Measurements from ENCODE around the gene ID4. TPM values are rescaled to one million over a fixed set of nuclear protein-coding genes. Genes with fewer than 3 reads are reported as not detected.
A peak's percentile ranks its signal among the peaks of the same experiment; 100 is the strongest.

ID4 gene
- polyA plus RNA-seq, 2 donors = 23.5 to 24.8 TPM

DNA sequence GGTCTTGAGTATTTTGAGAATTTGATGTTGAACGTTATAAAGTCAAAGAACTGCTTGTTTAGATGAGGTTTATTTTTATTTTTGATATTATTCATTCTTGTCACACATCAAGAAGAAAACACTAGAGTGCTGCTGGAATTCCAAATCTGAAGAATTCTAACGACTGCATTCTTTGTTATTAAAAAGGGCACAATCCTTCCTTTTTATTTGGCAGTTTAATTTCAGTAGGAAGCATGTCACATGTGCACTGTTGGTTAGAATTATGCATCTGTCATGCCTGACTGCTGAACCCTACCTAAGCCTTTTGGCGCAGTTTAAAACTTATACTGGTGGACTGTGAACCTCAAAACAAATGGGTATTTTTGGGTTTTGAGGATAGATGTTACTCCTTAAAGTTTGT lies 4.0 kb downstream of the ID4 start:
- H3K4me3 ChIP-seq (ENCODE audit: low read depth in 1 of 2, low read length in 2 of 2) = no peak overlapping the region
- no peaks in the 10 kb centered on the region for H3K9me3 ChIP-seq (ENCODE audit: control insufficient read depth in 2 of 2, insufficient read depth in 1 of 2, low read depth in 1 of 2, low read length in 1 of 2)
- H3K36me3 ChIP-seq (ENCODE audit: control insufficient read depth in 2 of 2, insufficient read depth in 2 of 2, low read length in 1 of 2) = no peaks in the 10 kb centered on the region
- H3K27ac ChIP-seq (ENCODE audit: low read depth in 2 of 2, low read length in 1 of 2) = no peak overlapping the region
- 32 to 39% methylated on average over 3 of the region's 3 CpGs for WGBS, 2 donors
- no peaks in the 10 kb centered on the region for H3K4me1 ChIP-seq (ENCODE audit: control insufficient read depth in 2 of 2, insufficient read depth in 2 of 2, low read length in 1 of 2)
- no peaks in the 10 kb centered on the region for H3K27me3 ChIP-seq (ENCODE audit: control insufficient read depth in 1 of 2, insufficient read depth in 2 of 2, low read length in 2 of 2)

DNA sequence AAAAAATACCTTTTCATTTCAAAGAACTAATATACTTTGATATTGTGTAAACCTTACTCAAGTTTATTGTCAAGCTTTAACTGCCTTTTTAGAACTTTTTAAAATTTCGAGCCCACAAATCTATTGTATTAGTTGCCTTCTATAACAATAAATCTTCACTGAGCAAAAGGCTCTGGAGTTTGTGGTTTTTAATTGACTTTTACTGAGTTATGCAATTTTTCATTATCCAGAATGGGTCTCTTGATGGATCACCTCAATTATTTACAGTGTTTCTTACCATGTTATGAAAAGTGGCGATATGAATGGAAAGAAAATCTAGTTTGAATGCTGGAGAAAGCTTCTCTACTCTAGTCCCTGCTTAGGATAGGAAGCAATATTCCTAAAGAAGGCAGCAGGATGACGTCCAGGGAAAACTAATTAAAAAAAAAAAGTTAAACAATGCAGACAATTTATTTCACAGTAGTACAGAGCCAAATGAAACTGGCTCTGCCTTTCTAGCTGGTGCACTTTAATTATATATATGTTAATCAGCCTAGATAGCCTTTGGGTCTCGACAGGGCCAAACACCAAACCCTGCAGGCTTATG lies 5.0 kb downstream of the ID4 start:
- Histone ChIP-seq H3K4me3 (ENCODE audit: low read depth in 1 of 2, low read length in 2 of 2) (no peak overlapping the region), H3K27ac (ENCODE audit: low read depth in 2 of 2, low read length in 1 of 2) (no peak overlapping the region), H3K27me3 (ENCODE audit: control insufficient read depth in 1 of 2, insufficient read depth in 2 of 2, low read length in 2 of 2) (no peaks in the 10 kb centered on the region), H3K36me3 (ENCODE audit: control insufficient read depth in 2 of 2, insufficient read depth in 2 of 2, low read length in 1 of 2) (no peaks in the 10 kb centered on the region), H3K4me1 (ENCODE audit: control insufficient read depth in 2 of 2, insufficient read depth in 2 of 2, low read length in 1 of 2) (no peaks in the 10 kb centered on the region), H3K9me3 (ENCODE audit: control insufficient read depth in 2 of 2, insufficient read depth in 1 of 2, low read depth in 1 of 2, low read length in 1 of 2) (no peaks in the 10 kb centered on the region)
- 21 to 37% methylated on average over 4 of the region's 4 CpGs for WGBS, 2 donors

DNA sequence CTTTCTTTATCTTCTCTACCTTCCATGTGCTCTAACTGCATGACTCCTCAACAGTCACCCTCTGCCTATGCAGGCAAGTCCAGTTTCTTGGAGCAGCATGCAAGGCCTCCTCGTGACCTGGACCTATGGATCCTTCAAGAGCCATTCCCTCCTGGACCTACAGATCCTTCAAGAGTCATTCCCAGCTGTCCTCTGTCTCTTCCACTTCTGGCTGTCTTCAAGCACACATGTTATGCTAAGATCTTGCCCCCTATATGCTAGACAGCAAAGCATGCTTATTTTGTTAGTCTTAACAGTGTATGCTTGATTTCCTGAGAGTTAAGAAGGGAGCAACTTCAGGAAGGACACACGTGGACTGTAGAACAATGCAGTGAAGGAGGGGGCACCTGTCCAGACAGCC lies 7.5 kb downstream of the ID4 start:
- no peaks in the 10 kb centered on the region for H3K27me3 ChIP-seq (ENCODE audit: control insufficient read depth in 1 of 2, insufficient read depth in 2 of 2, low read length in 2 of 2)
- H3K4me1 ChIP-seq (ENCODE audit: control insufficient read depth in 2 of 2, insufficient read depth in 2 of 2, low read length in 1 of 2) = no peaks in the 10 kb centered on the region
- H3K4me3 ChIP-seq (ENCODE audit: low read depth in 1 of 2, low read length in 2 of 2) = no peak overlapping the region
- 80 to 81% methylated on average over 2 of the region's 2 CpGs for WGBS, 2 donors
- H3K9me3 ChIP-seq (ENCODE audit: control insufficient read depth in 2 of 2, insufficient read depth in 1 of 2, low read depth in 1 of 2, low read length in 1 of 2) = no peaks in the 10 kb centered on the region
- no peaks in the 10 kb centered on the region for H3K36me3 ChIP-seq (ENCODE audit: control insufficient read depth in 2 of 2, insufficient read depth in 2 of 2, low read length in 1 of 2)
- no peak overlapping the region for H3K27ac ChIP-seq (ENCODE audit: low read depth in 2 of 2, low read length in 1 of 2)

DNA sequence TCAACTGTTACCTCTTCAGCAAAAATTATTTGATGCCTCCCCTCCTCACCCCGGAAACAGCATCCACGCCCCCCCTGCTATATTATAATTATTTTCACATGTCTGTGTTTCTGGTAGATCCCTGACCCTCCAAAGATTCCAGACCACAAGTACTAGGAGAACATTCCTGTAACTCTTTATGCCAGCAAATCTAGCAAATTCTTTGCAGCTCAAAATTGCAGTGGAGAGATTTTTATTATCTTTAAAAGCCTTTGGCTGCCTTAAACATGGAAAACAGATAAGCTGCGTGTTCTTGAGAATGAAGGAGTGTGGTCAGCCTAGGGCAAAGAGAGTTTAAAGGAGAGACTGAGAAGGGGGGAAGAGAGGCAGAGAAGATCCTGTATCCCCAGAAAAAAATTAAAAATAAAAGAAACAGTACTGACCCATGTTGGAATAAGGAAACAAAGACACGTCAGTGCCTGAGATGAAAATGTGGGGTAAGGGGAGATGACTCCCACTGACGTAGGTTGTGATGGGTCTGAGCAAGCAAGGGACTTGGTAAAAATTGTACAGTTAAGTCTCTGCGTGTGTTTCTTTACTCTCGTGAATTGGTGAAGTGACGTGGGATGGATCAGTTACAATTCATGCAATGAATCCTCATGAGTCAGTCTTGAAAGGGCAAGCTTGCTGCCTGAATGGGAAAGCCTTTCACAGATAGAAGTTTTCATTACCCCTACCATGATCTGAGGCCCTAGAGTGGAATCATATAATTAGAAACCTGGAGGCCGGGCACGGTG lies 8.3 kb downstream of the ID4 start:
- no peaks in the 10 kb centered on the region for H3K27me3 ChIP-seq (ENCODE audit: control insufficient read depth in 1 of 2, insufficient read depth in 2 of 2, low read length in 2 of 2)
- H3K4me1 ChIP-seq (ENCODE audit: control insufficient read depth in 2 of 2, insufficient read depth in 2 of 2, low read length in 1 of 2) = no peaks in the 10 kb centered on the region
- no peak overlapping the region for H3K4me3 ChIP-seq (ENCODE audit: low read depth in 1 of 2, low read length in 2 of 2)
- H3K36me3 ChIP-seq (ENCODE audit: control insufficient read depth in 2 of 2, insufficient read depth in 2 of 2, low read length in 1 of 2) = no peaks in the 10 kb centered on the region
- no peak overlapping the region for H3K27ac ChIP-seq (ENCODE audit: low read depth in 2 of 2, low read length in 1 of 2)
- H3K9me3 ChIP-seq (ENCODE audit: control insufficient read depth in 2 of 2, insufficient read depth in 1 of 2, low read depth in 1 of 2, low read length in 1 of 2) = no peaks in the 10 kb centered on the region
- 87 to 88% methylated on average over 10 of the region's 10 CpGs for WGBS, 2 donors

DNA sequence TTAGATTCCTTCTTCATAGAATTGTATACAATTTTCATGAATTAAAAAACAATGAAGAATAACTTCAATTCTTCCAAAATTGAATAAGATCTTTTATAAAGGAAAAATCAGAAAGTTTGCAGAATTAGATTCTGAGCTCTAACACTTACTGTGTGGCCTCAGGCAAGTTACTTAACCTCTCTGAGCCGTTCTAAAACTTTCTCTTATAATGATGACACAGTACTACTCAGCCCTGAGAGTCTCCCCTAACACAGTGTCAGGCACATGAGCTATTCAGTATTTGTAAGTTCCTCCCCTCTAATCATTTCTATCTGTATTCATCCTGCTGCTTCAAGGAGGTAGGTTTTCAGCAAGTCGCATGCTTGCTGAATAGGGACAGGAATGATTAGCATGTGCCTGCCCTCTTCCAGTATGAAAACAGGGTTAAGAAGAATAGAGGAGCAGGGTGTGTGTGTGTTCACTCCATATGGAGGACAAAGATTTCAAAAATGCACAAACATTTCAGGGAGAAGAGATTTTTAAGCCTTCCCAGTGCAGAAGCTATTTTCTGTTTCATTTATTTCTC lies 11.4 kb downstream of the ID4 start:
- Histone ChIP-seq H3K4me1 (ENCODE audit: control insufficient read depth in 2 of 2, insufficient read depth in 2 of 2, low read length in 1 of 2) (peaks cover 0 to 2% of the 10 kb centered on the region in 2 donors), H3K27me3 (ENCODE audit: control insufficient read depth in 1 of 2, insufficient read depth in 2 of 2, low read length in 2 of 2) (no peaks in the 10 kb centered on the region), H3K9me3 (ENCODE audit: control insufficient read depth in 2 of 2, insufficient read depth in 1 of 2, low read depth in 1 of 2, low read length in 1 of 2) (no peaks in the 10 kb centered on the region), H3K36me3 (ENCODE audit: control insufficient read depth in 2 of 2, insufficient read depth in 2 of 2, low read length in 1 of 2) (no peaks in the 10 kb centered on the region), H3K4me3 (ENCODE audit: low read depth in 1 of 2, low read length in 2 of 2) (no peak overlapping the region), H3K27ac (ENCODE audit: low read depth in 2 of 2, low read length in 1 of 2) (no peak overlapping the region)
- WGBS, 2 donors = 76 to 77% methylated on average over 2 of the region's 2 CpGs

DNA sequence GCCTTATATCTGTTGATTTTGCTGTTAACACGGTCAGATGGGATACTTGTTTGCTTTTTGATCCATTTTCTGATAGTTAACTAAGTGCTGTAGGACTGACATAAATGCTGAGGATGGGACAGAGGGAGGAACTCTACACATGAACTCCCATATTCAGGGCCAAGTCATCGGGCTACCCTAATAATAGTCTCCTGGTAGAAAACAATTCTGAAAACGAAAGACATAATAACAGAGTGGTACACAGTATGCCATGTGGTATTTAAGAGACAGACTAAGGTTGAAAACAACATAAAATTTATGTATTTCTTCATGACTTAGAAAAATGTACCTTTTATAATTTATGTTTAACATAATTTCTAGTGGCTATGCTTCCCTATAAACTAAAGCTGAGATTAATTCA lies 12.0 kb downstream of the ID4 start:
- peaks cover 0 to 2% of the 10 kb centered on the region in 2 donors for H3K4me1 ChIP-seq (ENCODE audit: control insufficient read depth in 2 of 2, insufficient read depth in 2 of 2, low read length in 1 of 2)
- no peaks in the 10 kb centered on the region for H3K36me3 ChIP-seq (ENCODE audit: control insufficient read depth in 2 of 2, insufficient read depth in 2 of 2, low read length in 1 of 2)
- no peak overlapping the region for H3K4me3 ChIP-seq (ENCODE audit: low read depth in 1 of 2, low read length in 2 of 2)
- H3K27ac ChIP-seq (ENCODE audit: low read depth in 2 of 2, low read length in 1 of 2) = peak overlapping the region in 1 of 2 donors; percentile 41
- no peaks in the 10 kb centered on the region for H3K9me3 ChIP-seq (ENCODE audit: control insufficient read depth in 2 of 2, insufficient read depth in 1 of 2, low read depth in 1 of 2, low read length in 1 of 2)
- 61 to 66% methylated on average over 3 of the region's 3 CpGs for WGBS, 2 donors
- H3K27me3 ChIP-seq (ENCODE audit: control insufficient read depth in 1 of 2, insufficient read depth in 2 of 2, low read length in 2 of 2) = no peaks in the 10 kb centered on the region

DNA sequence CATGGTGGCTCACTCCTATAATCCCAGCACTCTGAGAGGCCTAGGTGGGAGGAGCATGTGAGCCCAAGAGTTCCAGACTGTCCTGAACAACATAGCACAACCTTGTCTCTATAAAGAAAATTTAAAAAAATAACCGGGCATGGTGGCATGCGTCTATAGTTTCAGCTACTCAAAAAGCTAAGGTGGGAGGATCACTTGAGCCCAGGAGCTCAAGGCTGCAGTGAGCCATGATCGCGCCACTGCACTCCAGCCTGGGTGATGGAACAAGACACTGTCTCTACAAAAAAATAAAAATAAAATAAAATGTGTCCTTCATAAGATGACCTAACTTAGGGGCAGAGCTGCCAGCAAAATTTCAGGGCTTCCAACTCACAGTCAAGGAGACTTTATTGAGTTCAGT lies 12.6 kb downstream of the ID4 start:
- Histone ChIP-seq H3K9me3 (ENCODE audit: control insufficient read depth in 2 of 2, insufficient read depth in 1 of 2, low read depth in 1 of 2, low read length in 1 of 2) (no peaks in the 10 kb centered on the region), H3K36me3 (ENCODE audit: control insufficient read depth in 2 of 2, insufficient read depth in 2 of 2, low read length in 1 of 2) (no peaks in the 10 kb centered on the region), H3K27ac (ENCODE audit: low read depth in 2 of 2, low read length in 1 of 2) (no peak overlapping the region), H3K4me3 (ENCODE audit: low read depth in 1 of 2, low read length in 2 of 2) (no peak overlapping the region), H3K4me1 (ENCODE audit: control insufficient read depth in 2 of 2, insufficient read depth in 2 of 2, low read length in 1 of 2) (peaks cover 0 to 2% of the 10 kb centered on the region in 2 donors), H3K27me3 (ENCODE audit: control insufficient read depth in 1 of 2, insufficient read depth in 2 of 2, low read length in 2 of 2) (no peaks in the 10 kb centered on the region)
- 87 to 91% methylated on average over 4 of the region's 4 CpGs for WGBS, 2 donors

DNA sequence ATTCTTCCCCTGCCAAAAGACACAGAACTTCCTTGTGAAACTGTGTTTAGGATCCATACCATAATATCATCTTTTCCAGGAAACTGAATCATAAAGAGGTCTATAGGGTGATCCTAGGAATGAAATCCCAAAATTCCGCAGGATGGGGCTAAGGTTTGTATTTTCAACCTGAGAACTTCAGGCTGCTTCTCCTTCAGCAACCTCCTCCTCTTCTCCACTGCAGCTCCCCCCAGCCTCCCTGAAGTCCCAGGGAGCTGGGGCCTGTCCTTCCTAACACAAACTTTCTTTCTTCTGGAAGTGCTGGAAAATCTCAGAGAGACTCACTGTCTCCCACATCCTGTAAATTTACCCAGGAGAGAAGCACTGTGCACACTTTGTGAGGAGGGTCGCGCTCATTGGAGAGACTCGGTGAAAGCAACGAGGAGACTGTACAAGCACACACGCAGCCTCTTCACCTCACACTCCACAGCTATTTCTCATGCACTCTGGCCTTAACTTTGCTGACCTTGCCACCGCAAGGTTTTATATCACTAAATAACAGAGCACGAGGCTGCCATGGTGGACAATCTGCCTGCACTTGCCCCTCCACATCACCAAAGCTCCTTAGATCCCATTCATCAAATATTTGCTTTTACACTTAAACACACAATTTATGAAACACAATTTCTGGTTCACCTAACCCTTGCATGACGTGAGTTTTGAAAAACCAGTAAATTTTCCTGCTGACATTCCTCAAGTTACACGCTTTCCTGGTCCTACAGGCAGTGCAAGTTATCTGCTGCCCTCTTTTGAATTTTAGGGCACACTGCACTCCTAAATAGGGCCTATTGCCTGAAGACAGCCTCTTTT lies 14.3 kb downstream of the ID4 start:
- no peaks in the 10 kb centered on the region for H3K36me3 ChIP-seq (ENCODE audit: control insufficient read depth in 2 of 2, insufficient read depth in 2 of 2, low read length in 1 of 2)
- H3K27ac ChIP-seq (ENCODE audit: low read depth in 2 of 2, low read length in 1 of 2) = peak overlapping the region; percentile 12 to 64
- 34 to 36% methylated on average over 10 of the region's 10 CpGs for WGBS, 2 donors
- H3K9me3 ChIP-seq (ENCODE audit: control insufficient read depth in 2 of 2, insufficient read depth in 1 of 2, low read depth in 1 of 2, low read length in 1 of 2) = no peaks in the 10 kb centered on the region
- no peaks in the 10 kb centered on the region for H3K27me3 ChIP-seq (ENCODE audit: control insufficient read depth in 1 of 2, insufficient read depth in 2 of 2, low read length in 2 of 2)
- H3K4me3 ChIP-seq (ENCODE audit: low read depth in 1 of 2, low read length in 2 of 2) = no peak overlapping the region
- H3K4me1 ChIP-seq (ENCODE audit: control insufficient read depth in 2 of 2, insufficient read depth in 2 of 2, low read length in 1 of 2) = peaks cover 0 to 2% of the 10 kb centered on the region in 2 donors

DNA sequence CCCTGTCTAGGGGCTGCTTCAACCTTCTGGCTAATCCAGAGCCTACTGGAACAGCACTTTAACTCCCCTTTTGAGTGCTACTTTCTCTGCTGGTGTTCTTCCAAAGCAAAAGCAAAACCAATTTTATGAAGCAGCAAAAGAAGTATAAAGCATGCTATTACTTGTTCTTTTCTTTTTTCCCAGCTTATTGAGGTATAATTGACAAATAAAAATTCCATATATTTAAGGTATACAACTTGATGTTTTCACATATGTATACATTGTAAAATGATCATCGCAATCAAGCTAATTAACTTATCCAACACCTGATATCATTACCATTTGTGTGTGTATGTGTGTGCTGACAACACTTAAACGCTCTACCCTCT lies 14.9 kb downstream of the ID4 start:
- no peak overlapping the region for H3K4me3 ChIP-seq (ENCODE audit: low read depth in 1 of 2, low read length in 2 of 2)
- no peaks in the 10 kb centered on the region for H3K36me3 ChIP-seq (ENCODE audit: control insufficient read depth in 2 of 2, insufficient read depth in 2 of 2, low read length in 1 of 2)
- H3K4me1 ChIP-seq (ENCODE audit: control insufficient read depth in 2 of 2, insufficient read depth in 2 of 2, low read length in 1 of 2) = peaks cover 0 to 2% of the 10 kb centered on the region in 2 donors
- H3K27ac ChIP-seq (ENCODE audit: low read depth in 2 of 2, low read length in 1 of 2) = no peak overlapping the region
- no peaks in the 10 kb centered on the region for H3K9me3 ChIP-seq (ENCODE audit: control insufficient read depth in 2 of 2, insufficient read depth in 1 of 2, low read depth in 1 of 2, low read length in 1 of 2)
- H3K27me3 ChIP-seq (ENCODE audit: control insufficient read depth in 1 of 2, insufficient read depth in 2 of 2, low read length in 2 of 2) = no peaks in the 10 kb centered on the region
- WGBS, 2 donors = 84 to 89% methylated on average over 2 of the region's 2 CpGs
